Stomach (tissue), 9 donors: ENCODE data around the gene ABI3BP. TPM values are rescaled to one million over a fixed set of nuclear protein-coding genes. Genes with fewer than 3 reads are reported as not detected.
A peak's percentile ranks its signal among the peaks of the same experiment; 100 is the strongest.

Experiments
- DNase-seq, 2 donors: peaks; one replicate each; pipeline versions ENCODE4 v3.0.0 to v3.0.0-alpha.2; 2013 to 2019
- H3K27ac ChIP-seq, 5 donors: fragments of 200-600 bp in 4 of 5; sonication (generic) in 4 of 5; one replicate each; pipeline ENCODE4 v1.5.1; 2013 to 2019; ENCODE audit warnings: mild to moderate bottlenecking in 1 of 5, moderate library complexity in 1 of 5
- H3K27me3 ChIP-seq, 3 donors: fragments of 200-600 bp; sonication (generic); one replicate each; pipeline ENCODE4 v1.5.1; 2017 to 2019; ENCODE audit warnings: mixed run types in 1 of 3
- H3K36me3 ChIP-seq, 4 donors: fragments of 200-600 bp; sonication (generic); 1 replicate in 3 of 4; 2 replicates in 1 of 4; pipeline ENCODE4 v1.5.1; 2016 to 2019
- H3K4me1 ChIP-seq, 4 donors: fragments of 200-600 bp; sonication (generic); one replicate each; pipeline ENCODE4 v1.5.1; 2016 to 2019
- H3K4me3 ChIP-seq, 4 donors: fragments of 200-600 bp; sonication (generic) in 3 of 4; one replicate each; pipeline ENCODE4 v1.5.1; 2016 to 2019; ENCODE audit warnings: mild to moderate bottlenecking in 1 of 4
- H3K9me3 ChIP-seq, 4 donors: fragments of 200-600 bp; sonication (generic); one replicate each; pipeline ENCODE4 v1.5.1; 2016 to 2019
- CTCF ChIP-seq, 7 experiments: fragments of 450-650 bp in 4 of 7; fragments of 200-600 bp in 3 of 7; sonication (generic) in 3 of 7; IDR thresholded peaks; one replicate each; pipeline ENCODE4 v1.5.1; 2016 to 2019; ENCODE audit warnings: antibody characterized with exemption in 7 of 7, control low read depth in 2 of 7, mild to moderate bottlenecking in 1 of 7
- EP300 ChIP-seq: sonication (generic); formaldehyde crosslinking; IDR thresholded peaks from one replicate; pipeline ENCODE4 v1.6.1; 2017; ENCODE audit warnings: antibody characterized with exemption
- POLR2A ChIP-seq, 4 donors: fragments of 450-650 bp; IDR thresholded peaks; one replicate each; pipeline ENCODE4 v1.6.1; 2016; ENCODE audit warnings: antibody characterized with exemption in 4 of 4, control low read depth in 2 of 4, mild to moderate bottlenecking in 1 of 4, moderate library complexity in 1 of 4
- POLR2AphosphoS5 ChIP-seq, 3 donors: sonication (generic); formaldehyde crosslinking; IDR thresholded peaks; one replicate each; pipeline ENCODE4 v1.6.1; 2016; ENCODE audit warnings: antibody characterized with exemption in 3 of 3
- WGBS, 5 donors: extraction: QIAGEN DNeasy Blood & Tissue Kit in 3 of 5; methylation state at CpG; one replicate each; pipeline versions ENCODE4 v1.1.5 to v1.1.7; 2013 to 2018; 5-methylcytosine and 5-hydroxymethylcytosine counted together
- intact Hi-C: fragments of 100-400 bp; cut with DNase I; formaldehyde crosslinking; loops from one replicate; pipeline ENCODE4 v1.15.1; 2023; ENCODE audit warnings: low total_unique reads
- polyA plus RNA-seq, 3 donors: library from polyadenylated mRNA; stranded (reverse); fragments of 200-250 nt; gene quantifications; one replicate each; pipeline ENCODE4 v1.2.3, GENCODE V29; 2013
- total RNA-seq, 5 donors: library from RNA; depleted of rRNA; stranded (reverse); fragments of >200 nt; gene quantifications; one replicate each; pipeline versions ENCODE4 v1.1.0 to v1.2.3, GENCODE V29; 2014 to 2016
- donor health status: healthy with polysubstance abuse.
- donor health status: Bipolar disorder and iron deficiency.
- donor health status: healthy.

Gene ABI3BP
- total and polyA plus RNA-seq, 8 donors, result 1.5 to 252 (median 21.7) TPM

DNA sequence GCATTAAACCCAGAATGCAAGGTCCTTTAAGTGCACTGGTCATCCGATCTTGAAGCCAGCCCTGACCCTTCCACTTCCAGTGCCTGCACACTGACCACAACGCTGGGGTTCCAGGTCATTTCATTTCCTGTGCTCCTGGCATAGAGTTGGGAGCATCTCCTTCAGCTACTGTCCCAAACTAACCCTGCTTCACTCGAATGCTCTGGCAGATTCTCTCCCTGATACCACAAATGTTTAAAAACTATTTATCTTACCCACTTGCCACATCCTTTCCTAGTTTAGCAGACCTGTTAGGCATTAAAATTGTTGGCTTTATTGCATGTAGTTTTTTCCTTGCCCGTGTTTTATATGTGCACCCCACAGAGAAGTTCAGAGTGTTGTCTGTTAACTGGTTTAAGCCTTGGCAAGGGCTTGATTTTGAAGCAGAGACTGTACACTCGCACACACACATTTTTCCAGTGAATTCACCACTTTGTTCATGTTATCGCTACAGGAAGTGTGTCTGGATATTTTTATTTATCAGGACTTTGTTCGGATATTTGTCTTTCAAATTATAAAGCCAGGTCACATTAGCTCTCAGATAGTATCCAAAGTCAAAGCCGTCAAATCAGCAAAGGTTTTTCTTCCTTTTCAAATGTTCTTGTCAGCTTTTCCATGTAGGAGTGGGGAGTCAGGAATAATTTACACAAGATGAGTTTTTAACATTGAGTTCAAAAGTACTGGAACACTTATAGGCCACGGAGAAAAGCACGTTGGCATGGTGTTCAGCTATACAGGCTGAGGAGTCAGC, 77.3 kb downstream of the ABI3BP start:
- Histone ChIP-seq H3K4me1 (peaks cover 0 to 28% (median 13%) of the 10 kb centered on the region in 4 donors), H3K9me3 (no peaks in the 10 kb centered on the region), H3K4me3 (no peak overlapping the region), H3K27me3 (no peaks in the 10 kb centered on the region), H3K27ac (peak overlapping the region in 2 of 5 donors; percentile 9 to 45), H3K36me3 (no peaks in the 10 kb centered on the region)
- no peak for TF ChIP-seq EP300
- TF ChIP-seq POLR2A (IDR thresholded peaks at IDR 0.05), result no peak
- no peak for TF ChIP-seq CTCF (IDR thresholded peaks at IDR 0.05)
- TF ChIP-seq POLR2AphosphoS5 (IDR thresholded peaks at IDR 0.05), result no peak
- DNase-seq, result peak in 1 of 2 donors; percentile 15
- intact Hi-C loops, result no loop called here
- WGBS, 5 donors, result 21 to 46% (median 28%) methylated on average over 10 of the region's 10 CpGs

DNA sequence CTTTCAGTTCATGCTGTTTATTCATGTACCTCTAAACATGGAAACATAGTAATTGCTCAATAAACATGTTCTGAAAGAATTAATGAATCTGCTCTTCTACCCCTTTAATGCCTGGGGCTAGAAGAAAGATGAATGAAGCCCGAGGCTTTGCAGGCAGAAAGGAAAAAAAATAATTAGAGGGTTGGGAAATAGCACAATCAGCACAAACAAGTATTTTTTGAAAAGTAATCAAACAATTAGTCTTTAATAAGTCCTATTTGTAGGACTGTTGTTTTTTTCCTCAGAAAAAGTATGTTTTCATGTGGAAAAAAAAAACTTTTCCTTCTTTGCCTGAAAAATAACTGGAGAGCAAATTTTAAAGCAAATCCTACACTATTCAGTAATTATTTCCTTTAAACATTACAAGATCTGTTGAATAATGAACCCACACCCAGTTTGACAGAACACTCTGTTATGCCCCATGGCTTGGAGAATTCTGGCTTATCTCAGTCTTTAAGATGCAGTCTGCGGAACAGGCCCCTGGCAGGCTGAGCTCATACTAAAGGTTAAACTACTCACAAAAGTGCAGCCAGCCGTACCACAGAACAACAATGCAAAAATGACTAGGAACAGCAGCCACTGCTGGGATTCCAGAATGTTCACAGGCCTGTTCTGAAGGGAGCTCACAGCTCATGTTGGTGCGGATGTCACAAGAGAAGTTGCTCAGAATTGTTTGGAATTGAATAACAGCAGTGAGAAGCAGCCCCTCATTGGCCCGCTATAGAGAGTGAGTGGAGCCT, 79.2 kb downstream of the ABI3BP start:
- Histone ChIP-seq H3K27ac (peak overlapping the region in 3 of 5 donors; percentile 7 to 58 (median 46)), H3K4me3 (no peak overlapping the region), H3K9me3 (no peaks in the 10 kb centered on the region), H3K4me1 (peaks cover 0 to 28% (median 13%) of the 10 kb centered on the region in 4 donors), H3K36me3 (no peaks in the 10 kb centered on the region), H3K27me3 (no peaks in the 10 kb centered on the region)
- intact Hi-C loops, result no loop called here
- TF ChIP-seq POLR2AphosphoS5 (IDR thresholded peaks at IDR 0.05) (peak in 2 of 3 donors; percentile 13 to 51), POLR2A (IDR thresholded peaks at IDR 0.05) (no peak), CTCF (IDR thresholded peaks at IDR 0.05) (no peak), EP300 (no peak)
- DNase-seq, result peak in 1 of 2 donors; percentile 47
- 56 to 72% (median 71%) methylated on average over 5 of the region's 5 CpGs for WGBS, 5 donors

GRCh38 chr3:100912976-100913545, 80.2 kb downstream of the ABI3BP start:
- Histone ChIP-seq H3K4me3 (no peak overlapping the region), H3K36me3 (no peaks in the 10 kb centered on the region), H3K4me1 (peaks cover 0 to 28% (median 13%) of the 10 kb centered on the region in 4 donors), H3K27ac (no peak overlapping the region), H3K9me3 (no peaks in the 10 kb centered on the region), H3K27me3 (no peaks in the 10 kb centered on the region)
- TF ChIP-seq POLR2AphosphoS5 (IDR thresholded peaks at IDR 0.05) (no peak), EP300 (no peak), POLR2A (IDR thresholded peaks at IDR 0.05) (no peak), CTCF (IDR thresholded peaks at IDR 0.05) (no peak)
- 84 to 94% (median 93%) methylated on average over 4 of the region's 4 CpGs for WGBS, 5 donors
- no peak for DNase-seq
- intact Hi-C loops, result no loop called here

DNA sequence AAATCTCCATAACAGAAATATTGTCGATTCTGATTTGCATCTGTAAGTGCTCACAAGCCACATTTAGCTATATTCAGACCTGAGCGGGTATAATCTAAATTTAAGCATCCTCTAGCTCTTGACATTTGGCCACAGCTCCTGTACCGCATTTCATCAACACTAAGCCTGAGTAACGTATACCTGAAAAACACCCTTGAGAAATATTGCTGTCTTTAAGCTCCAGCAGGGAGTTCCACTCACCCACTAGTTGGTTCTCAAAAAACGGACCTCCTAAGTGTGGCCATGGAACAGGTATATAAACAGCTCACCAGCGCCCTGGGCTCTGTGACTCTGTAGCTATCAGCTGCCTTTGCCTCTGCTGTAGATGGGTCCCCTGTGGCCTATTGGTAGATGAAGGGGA, 80.7 kb downstream of the ABI3BP start:
- Histone ChIP-seq H3K27me3 (no peaks in the 10 kb centered on the region), H3K27ac (no peak overlapping the region), H3K9me3 (no peaks in the 10 kb centered on the region), H3K4me1 (peaks cover 0 to 28% (median 13%) of the 10 kb centered on the region in 4 donors), H3K4me3 (no peak overlapping the region), H3K36me3 (no peaks in the 10 kb centered on the region)
- DNase-seq, result no peak
- intact Hi-C loops, result no loop called here
- TF ChIP-seq CTCF (IDR thresholded peaks at IDR 0.05) (no peak), POLR2A (IDR thresholded peaks at IDR 0.05) (no peak)
- WGBS, 5 donors, result 89 to 95% (median 91%) methylated on average over 6 of the region's 6 CpGs
